Pancreas (tissue), 10 donors: ENCODE measurements around the gene MXRA7. TPM values are rescaled to one million over a fixed set of nuclear protein-coding genes. Genes with fewer than 3 reads are reported as not detected.

Experiments
- ATAC-seq, 4 donors: fragments of 200-7000 bp; cut with Tn5 transposase; one replicate each; pipeline versions ENCODE4 v1.8.0 to v1.9.1; 2020; ENCODE audit warnings: mild to moderate bottlenecking in 4 of 4, moderate library complexity in 4 of 4
- DNase-seq, 6 donors: peaks; one replicate each; pipeline ENCODE4 v3.0.0-alpha.2; 2020
- FAIRE-seq: peaks from 2 replicates; lab custom pipeline; 2012; peaks lifted over from hg19 to GRCh38; lab: Jason Lieb, UNC
- H3K27ac ChIP-seq, 4 donors: fragments of 200-600 bp; sonication (generic); 1 replicate in 3 of 4; 2 replicates in 1 of 4; pipeline versions ENCODE4 v1.5.0 to v1.8.0; 2020
- H3K27me3 ChIP-seq, 4 donors: fragments of 200-600 bp; one replicate each; pipeline ENCODE4 v1.8.0; 2021
- H3K36me3 ChIP-seq, 3 donors: fragments of 200-600 bp; sonication (generic) in 1 of 3; one replicate each; pipeline versions ENCODE4 v1.5.0 to v1.8.0; 2020 to 2021
- H3K4me1 ChIP-seq, 3 donors: fragments of 200-600 bp; one replicate each; pipeline ENCODE4 v1.8.0; 2021
- H3K4me3 ChIP-seq, 4 donors: fragments of 200-600 bp; sonication (generic) in 2 of 4; one replicate each; pipeline versions ENCODE4 v1.5.0 to v1.8.0; 2020 to 2021
- H3K9me3 ChIP-seq, 4 donors: fragments of 200-600 bp; one replicate each; pipeline ENCODE4 v1.8.0; 2021
- CTCF ChIP-seq, 4 donors: fragments of 200-600 bp; sonication (generic) in 3 of 4; IDR thresholded peaks; one replicate each; pipeline versions ENCODE4 v1.5.0 to v1.8.0; 2021; ENCODE audit warnings: antibody characterized with exemption in 4 of 4
- WGBS, 2 donors: extraction: QIAGEN DNeasy Blood & Tissue Kit; methylation state at CpG; one replicate each; pipeline ENCODE4 v1.1.7; 2013; 5-methylcytosine and 5-hydroxymethylcytosine counted together
- intact Hi-C, 3 donors: fragments of 100-400 bp; cut with DNase I; formaldehyde crosslinking; loops; one replicate each; pipeline versions ENCODE4 v1.11.1 to v1.14.2; 2022
- polyA plus RNA-seq, 2 donors: library from polyadenylated mRNA; stranded (reverse); fragments of 200-250 nt; gene quantifications; one replicate each; pipeline ENCODE4 v1.2.3, GENCODE V29; 2013
- total RNA-seq, 6 donors: library from RNA; stranded (reverse); fragmentation: NEBNext Ultra II Directional in 4 of 6; extraction: Animal tissue kit (Norgen Biotek cat#: 25700) in 4 of 6; gene quantifications; one replicate each; pipeline versions ENCODE4 v1.2.1 to v1.2.4, GENCODE V29; 2021 to 2023
- donor health status: healthy with polysubstance abuse.
- donor health status: DM: no; HTN: no; CAD: no; lungs with moderate emphysema.
- donor health status: DM: no; HTN: no; CAD: no.
- donor health status: control.
- donor health status: control.
- donor health status: Bipolar disorder and iron deficiency.
- donor health status: DM: yes; HTN: yes; CAD: no.
- donor health status: DM: no; HTN: no; CAD: no.
- donor health status: DM: no; HTN: no; CAD: no.
- donor health status: DM: yes; HTN: yes; CAD: no.

Gene MXRA7
- total RNA-seq (100 to 1,000 TPM in 1 of 6 donors, 10 to 100 TPM in 5; 32.0 to 102 (median 43.7) TPM), polyA plus RNA-seq (100 to 1,000 TPM in 1 of 2 donors, 10 to 100 TPM in 1; 38.9 to 137 TPM)

- Histone ChIP-seq H3K27ac (peak within 1 kb of the TSS; percentile 76 to 81 (median 78)), H3K27me3 (no peaks in the 10 kb centered on the region), H3K4me3 (peak within 1 kb of the TSS; percentile 49 to 69 (median 60)), H3K9me3 (no peaks in the 10 kb centered on the region), H3K4me1 (peaks cover 8 to 16% (median 12%) of the 10 kb centered on the region in 3 donors), H3K36me3 (peaks cover 3 to 12% (median 3%) of the 10 kb centered on the region in 3 donors)
- FAIRE-seq (no peak), DNase-seq (peak in 5 of 6 donors; percentile 73 to 88 (median 76)), ATAC-seq (peak; percentile 65 to 81 (median 75))
- intact Hi-C loops: no loop called here
- TF ChIP-seq CTCF (IDR thresholded peaks at IDR 0.05): no peak
- WGBS, 2 donors: 2 to 4% methylated on average over 26 to 55 of the region's 56 CpGs
Observed at GRCh38 chr17:76710863-76711611, at the start of gene MXRA7. TSS of gene MXRA7 (minus strand) at chr17:76710965. CDS start at chr17:76710946, 19 bp downstream.

GRCh38 chr17:76758570-76758969, 47.8 kb upstream of the MXRA7 start:
- H3K4me1 ChIP-seq: no peaks in the 10 kb centered on the region
- ATAC-seq (no peak), DNase-seq (no peak), FAIRE-seq (no peak)
- 94 to 95% methylated on average over 3 of the region's 3 CpGs for WGBS, 2 donors
- no peak for TF ChIP-seq CTCF (IDR thresholded peaks at IDR 0.05)
- H3K27me3 ChIP-seq: no peaks in the 10 kb centered on the region
- no peak overlapping the region for H3K4me3 ChIP-seq
- intact Hi-C loops: no loop called here
- H3K27ac ChIP-seq: no peak overlapping the region
- peaks cover 0 to 7% (median 0%) of the 10 kb centered on the region in 3 donors for H3K36me3 ChIP-seq
- H3K9me3 ChIP-seq: no peaks in the 10 kb centered on the region

GRCh38 chr17:76757256-76757655, 46.5 kb upstream of the MXRA7 start:
- 95 to 98% methylated on average over 5 of the region's 5 CpGs for WGBS, 2 donors
- H3K36me3 ChIP-seq: peaks cover 0 to 7% (median 0%) of the 10 kb centered on the region in 3 donors
- H3K4me3 ChIP-seq: no peak overlapping the region
- DNase-seq (no peak), FAIRE-seq (no peak), ATAC-seq (no peak)
- no peaks in the 10 kb centered on the region for H3K4me1 ChIP-seq
- H3K27ac ChIP-seq: no peak overlapping the region
- intact Hi-C loops: no loop called here
- no peaks in the 10 kb centered on the region for H3K9me3 ChIP-seq
- TF ChIP-seq CTCF (IDR thresholded peaks at IDR 0.05): no peak
- no peaks in the 10 kb centered on the region for H3K27me3 ChIP-seq

- H3K4me1 ChIP-seq: no peaks in the 10 kb centered on the region
- H3K27ac ChIP-seq: no peak overlapping the region
- ATAC-seq: no peak
- H3K27me3 ChIP-seq: no peaks in the 10 kb centered on the region
- no peak for TF ChIP-seq CTCF (IDR thresholded peaks at IDR 0.05)
- DNase-seq: no peak
- no peak overlapping the region for H3K4me3 ChIP-seq
- peaks cover 0 to 7% (median 0%) of the 10 kb centered on the region in 3 donors for H3K36me3 ChIP-seq
- H3K9me3 ChIP-seq: no peaks in the 10 kb centered on the region
- intact Hi-C loops: no loop called here
- no peak for FAIRE-seq
- WGBS, 2 donors: 93 to 99% methylated on average over 2 of the region's 2 CpGs
Observed at GRCh38 chr17:76755285-76755684, 44.5 kb upstream of the MXRA7 start.
